GM21723 (cell line): ENCODE results near the gene ADAM10.

Experiments
- ATAC-seq: cut with Tn5 transposase; IDR thresholded peaks from one replicate; pipeline ENCODE4 v1.9.1; 2021; ENCODE audit warnings: mild to moderate bottlenecking, moderate library complexity; ENCODE audit not compliant: unreplicated experiment

The ADAM10 gene

DNA sequence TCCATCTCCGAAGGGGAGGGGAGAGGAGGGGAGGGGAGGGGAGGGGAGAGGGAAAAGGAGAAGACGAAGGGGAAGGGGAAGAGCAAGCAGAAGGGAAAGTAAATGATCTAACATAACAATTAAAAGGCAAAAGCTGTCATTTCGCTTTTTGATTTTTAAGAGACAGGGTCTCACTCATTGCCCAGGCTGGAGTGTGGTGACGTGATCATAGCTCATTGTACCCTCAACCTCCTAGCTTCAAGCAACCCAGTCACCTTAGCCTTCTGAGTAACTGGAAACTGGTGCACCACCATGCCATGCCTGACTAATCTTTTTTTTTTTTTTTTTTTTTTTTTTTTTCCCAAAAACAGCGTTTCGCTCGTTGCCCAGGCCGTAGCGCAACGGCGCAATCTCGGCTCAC, 22.6 kb downstream of the ADAM10 start:
- ATAC-seq, result no peak

- peak; percentile 73 for ATAC-seq
Observed at GRCh38 chr15:58724466-58724865, 25.0 kb downstream of the ADAM10 start.

DNA sequence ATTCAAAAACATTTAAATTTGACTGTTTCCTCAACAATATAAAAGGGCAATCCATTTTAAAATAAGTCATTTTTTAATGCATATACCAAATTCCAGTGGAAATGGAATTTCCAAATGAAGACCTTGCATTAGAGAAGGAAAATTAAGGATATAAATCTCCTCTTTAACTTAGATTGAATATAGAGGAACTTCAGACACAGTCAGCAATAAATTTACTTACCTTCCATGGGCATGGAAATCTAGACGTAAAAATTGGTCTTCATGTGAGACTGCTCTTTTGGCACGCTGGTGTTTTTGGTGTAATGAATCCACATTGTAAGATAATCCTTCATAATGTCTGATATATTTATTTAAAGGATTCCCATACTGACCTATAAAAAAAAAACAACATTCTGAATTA, 32.1 kb downstream of the ADAM10 start:
- no peak for ATAC-seq

DNA sequence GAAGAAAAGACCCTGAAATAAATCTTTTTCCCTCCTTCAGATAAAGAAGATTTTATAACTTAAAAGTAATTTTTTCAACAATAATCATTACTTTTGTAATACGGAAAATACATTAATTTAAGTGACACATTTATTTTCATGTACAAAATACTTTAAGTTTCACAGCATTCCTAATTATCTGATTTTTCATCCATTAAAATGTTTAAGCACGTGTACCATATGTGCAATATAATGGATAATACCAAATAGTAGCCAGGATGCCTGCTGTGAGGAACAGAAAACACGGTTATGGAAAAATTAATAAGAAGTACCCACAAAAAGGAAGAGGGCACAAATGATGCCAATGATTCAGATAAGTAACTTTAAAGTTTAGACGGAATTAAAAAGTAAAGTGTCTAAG, 33.5 kb downstream of the ADAM10 start:
- ATAC-seq, result no peak

DNA sequence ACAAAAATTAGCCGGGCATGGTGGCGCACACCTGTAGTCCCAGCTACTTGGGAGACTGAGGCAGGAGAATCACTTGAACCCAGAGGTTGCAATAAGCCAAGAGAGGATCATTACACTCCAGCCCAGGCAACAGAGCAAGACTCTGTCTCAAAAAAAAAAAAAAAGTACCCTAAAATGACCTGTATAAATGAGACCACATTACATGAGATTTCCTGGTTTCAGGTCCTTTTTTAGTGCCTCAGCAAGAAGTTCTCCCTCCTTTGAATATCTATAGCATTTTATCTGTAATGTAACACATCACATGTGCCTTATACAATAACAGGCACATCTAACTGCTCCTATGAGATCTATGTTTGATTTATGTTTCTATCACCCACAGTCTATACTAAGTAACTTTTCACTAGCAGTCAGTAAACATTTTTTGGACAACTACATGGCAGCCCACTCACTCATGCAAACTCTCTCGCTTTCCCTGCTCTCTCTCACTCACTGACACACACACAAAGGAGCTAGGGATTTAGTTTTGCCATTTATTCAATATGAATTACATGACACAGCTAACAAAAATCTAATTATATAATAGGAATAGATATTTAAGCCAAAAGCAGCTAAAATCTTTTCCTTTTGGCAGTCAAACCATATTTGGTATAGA, 34.1 kb downstream of the ADAM10 start:
- ATAC-seq, result no peak

- no peak for ATAC-seq
Observed at GRCh38 chr15:58710701-58711100, 38.8 kb downstream of the ADAM10 start.

DNA sequence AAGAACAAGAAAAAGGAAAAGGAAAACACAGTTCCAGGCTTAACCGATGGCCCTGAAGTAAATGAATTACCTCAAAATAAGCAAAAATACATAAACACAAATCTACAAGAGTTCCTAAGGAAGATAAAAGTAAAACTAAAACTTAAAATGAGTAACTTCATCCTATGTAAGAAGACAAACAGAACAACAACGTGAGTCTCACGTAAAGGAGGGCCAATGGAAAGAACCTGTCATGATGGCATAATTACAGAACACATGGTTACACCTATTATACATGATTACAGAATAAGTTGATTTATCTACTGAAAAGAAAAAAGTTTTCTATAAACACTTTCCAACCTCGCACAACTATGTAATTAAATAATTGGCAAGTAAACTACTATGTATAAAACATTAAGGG, 42.1 kb downstream of the ADAM10 start:
- no peak for ATAC-seq

DNA sequence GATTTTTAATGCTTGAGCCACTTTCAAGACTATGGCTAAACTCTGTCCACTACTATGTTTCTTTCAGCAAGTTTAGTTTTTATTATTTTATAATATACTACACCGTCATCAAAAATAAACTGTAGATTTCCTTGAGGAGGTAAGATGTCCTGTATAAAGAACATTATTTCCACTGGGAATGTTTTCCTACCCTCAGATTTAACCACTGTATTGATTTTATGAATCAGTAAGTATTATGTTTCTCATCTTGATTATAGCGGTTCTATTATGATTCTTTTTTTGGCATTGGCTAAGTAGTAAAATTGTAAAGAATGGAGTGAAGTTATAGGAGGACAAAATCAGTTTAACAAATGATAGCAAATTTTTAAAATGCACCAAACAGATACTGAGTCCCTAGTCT, 44.4 kb downstream of the ADAM10 start:
- no peak for ATAC-seq

DNA sequence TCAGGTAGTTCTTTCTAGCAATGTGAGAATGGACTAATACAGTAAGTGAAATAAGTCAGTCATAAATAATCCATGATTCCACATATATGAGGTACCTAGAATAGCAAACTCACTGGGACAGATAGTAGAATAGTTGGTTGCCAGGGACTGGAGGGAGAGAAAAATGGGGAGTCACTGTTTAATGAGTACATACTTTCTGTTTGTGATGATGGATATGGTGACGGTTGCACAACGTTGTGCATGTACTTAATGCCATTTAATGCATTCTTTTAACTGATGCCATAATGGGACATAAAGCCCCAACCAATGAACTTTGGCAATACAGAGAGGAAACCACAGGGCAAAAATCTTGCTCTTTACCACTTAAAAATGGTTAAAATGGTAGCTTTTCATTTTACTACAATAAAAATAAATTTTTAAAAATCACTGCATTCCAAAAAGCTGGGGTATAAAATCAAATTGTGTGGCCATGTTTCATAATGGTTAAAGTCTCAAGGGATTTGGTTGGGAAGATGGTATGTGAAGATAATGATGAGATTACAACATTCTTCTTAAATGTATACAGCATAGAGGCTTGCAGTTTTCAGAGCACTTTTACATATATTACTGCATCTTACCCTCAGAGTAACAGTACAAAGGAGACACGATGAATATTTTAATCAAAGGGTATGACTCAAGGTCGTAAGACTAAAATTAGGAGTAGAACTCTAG, 45.2 kb downstream of the ADAM10 start:
- ATAC-seq, result no peak

- ATAC-seq, result no peak
Observed at GRCh38 chr15:58703610-58704009, 45.9 kb downstream of the ADAM10 start.

- ATAC-seq, result no peak
Observed at GRCh38 chr15:58702233-58702632, 47.3 kb downstream of the ADAM10 start.

GRCh38 chr15:58701376-58701775, 48.1 kb downstream of the ADAM10 start:
- ATAC-seq, result no peak

DNA sequence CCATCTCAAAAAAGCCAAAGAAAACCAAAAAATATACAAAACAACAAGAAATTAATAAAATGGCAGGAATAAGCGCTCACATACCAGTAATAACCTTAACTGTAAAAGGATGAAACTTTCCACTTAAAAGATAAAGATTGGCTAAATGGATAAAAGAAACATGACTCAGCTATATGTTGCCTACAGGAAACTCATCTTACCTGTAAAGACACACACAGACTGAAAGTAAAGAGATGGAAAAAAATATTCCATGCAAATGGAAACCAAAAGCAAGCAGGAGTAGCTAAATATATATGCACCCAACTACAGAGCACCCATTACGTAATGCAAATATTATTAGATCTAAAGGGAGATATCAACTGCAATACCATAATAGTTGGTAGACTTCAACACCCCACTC, 49.7 kb downstream of the ADAM10 start:
- ATAC-seq, result no peak

- ATAC-seq, result no peak
Observed at GRCh38 chr15:58698887-58699641, 50.4 kb downstream of the ADAM10 start.

GRCh38 chr15:58697220-58697619, 52.3 kb downstream of the ADAM10 start:
- no peak for ATAC-seq

- ATAC-seq, result no peak
Observed at GRCh38 chr15:58696738-58697137, 52.8 kb downstream of the ADAM10 start.

DNA sequence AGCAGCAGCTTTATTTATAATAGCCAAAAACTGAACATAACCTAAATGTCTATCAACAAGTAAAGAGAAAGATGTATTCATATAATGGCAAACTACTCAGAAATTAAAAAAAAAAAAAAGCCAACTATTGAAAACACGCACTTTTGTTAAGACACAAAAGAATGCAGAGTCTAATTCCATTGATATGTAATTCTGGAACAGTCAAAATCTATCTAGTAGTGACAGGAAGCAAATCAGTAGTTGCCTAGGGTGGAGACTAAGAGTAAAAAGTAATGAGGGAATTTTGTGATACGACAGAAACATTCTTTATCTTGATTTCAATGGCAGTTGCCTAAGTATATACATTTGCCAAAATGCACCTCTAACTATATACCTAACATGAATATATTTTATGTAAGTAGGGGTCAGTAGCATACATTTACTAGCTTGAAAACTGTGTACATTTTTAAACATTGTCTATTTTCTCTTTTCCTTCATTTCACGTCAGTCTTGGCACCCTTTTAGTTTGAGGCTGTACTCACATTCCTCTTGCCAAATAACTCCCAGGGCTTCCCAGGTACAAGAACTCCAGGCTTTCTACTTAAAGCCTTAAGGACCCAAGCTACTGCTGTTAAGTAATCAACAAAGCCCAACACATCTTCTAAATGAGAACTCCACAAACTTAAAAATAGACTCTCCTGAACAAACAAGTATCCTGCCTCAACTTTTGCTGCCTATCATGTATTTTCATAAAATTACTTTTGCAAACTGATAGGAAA, 54.7 kb downstream of the ADAM10 start:
- ATAC-seq, result no peak

- no peak for ATAC-seq
Observed at GRCh38 chr15:58690703-58691102, 58.8 kb downstream of the ADAM10 start.

- no peak for ATAC-seq
Observed at GRCh38 chr15:58689646-58690045, 59.9 kb downstream of the ADAM10 start.

- no peak for ATAC-seq
Observed at GRCh38 chr15:58686286-58686685, 63.2 kb downstream of the ADAM10 start.

DNA sequence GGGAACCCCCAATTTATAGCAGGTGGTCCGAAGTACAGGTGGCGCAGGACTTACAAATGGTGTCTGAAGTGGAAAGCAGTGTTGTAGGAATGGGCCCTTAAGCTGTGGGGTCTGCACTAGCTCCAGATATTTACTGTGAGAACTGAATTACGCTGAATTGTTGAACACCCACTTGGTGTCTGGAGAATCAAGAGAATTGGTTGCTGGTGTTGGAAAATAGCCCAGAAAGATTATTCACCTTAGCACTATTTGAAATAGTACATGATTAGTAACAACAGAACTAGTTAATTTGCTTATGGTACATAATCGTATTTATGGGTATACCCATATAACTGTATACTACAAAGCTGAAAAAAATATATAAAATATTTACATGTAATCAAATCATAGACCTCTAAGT, 64.8 kb downstream of the ADAM10 start:
- no peak for ATAC-seq
